ENCODE results near the gene TLN1.

Gene TLN1

GRCh38 chr9:35748242-35748857, 16.4 kb upstream of the TLN1 start:
- TF ChIP-seq, protein P1, sequence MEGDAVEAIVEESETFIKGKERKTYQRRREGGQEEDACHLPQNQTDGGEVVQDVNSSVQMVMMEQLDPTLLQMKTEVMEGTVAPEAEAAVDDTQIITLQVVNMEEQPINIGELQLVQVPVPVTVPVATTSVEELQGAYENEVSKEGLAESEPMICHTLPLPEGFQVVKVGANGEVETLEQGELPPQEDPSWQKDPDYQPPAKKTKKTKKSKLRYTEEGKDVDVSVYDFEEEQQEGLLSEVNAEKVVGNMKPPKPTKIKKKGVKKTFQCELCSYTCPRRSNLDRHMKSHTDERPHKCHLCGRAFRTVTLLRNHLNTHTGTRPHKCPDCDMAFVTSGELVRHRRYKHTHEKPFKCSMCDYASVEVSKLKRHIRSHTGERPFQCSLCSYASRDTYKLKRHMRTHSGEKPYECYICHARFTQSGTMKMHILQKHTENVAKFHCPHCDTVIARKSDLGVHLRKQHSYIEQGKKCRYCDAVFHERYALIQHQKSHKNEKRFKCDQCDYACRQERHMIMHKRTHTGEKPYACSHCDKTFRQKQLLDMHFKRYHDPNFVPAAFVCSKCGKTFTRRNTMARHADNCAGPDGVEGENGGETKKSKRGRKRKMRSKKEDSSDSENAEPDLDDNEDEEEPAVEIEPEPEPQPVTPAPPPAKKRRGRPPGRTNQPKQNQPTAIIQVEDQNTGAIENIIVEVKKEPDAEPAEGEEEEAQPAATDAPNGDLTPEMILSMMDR (IDR thresholded peaks at IDR 0.05; ENCODE audit: low read depth, low read length, missing control alignments), result no peak
- peak overlapping the region; percentile 93 for H3K4me3 ChIP-seq (replicated peaks; ENCODE audit: low read depth, low read length)
- DNase-seq (ENCODE audit: extremely low read depth, low read depth), result no peak

DNA sequence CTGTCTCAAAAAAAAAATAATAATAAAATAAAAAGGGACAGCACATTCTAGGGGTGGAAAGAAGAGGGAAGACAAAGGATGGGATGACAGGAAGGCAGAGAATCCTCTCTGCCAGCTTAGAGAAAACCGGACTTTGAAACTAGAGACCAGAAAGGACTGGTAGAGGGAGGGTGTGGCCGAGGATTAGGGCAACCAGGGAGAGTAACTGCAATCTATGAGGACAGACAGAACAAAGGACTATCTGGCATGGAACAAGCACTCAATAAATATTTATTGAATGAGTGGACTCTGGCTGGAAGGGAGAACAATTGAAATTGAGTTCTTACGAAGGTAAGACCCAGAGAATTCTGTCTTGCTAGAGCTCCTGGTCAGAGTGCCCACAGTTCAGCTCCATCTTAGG, 14.6 kb upstream of the TLN1 start:
- no peak for DNase-seq (ENCODE audit: extremely low read depth, low read depth)
- TF ChIP-seq, protein P1 (IDR thresholded peaks at IDR 0.05; ENCODE audit: low read depth, low read length, missing control alignments), result no peak
- H3K4me3 ChIP-seq (replicated peaks; ENCODE audit: low read depth, low read length), result peak overlapping the region; percentile 93

DNA sequence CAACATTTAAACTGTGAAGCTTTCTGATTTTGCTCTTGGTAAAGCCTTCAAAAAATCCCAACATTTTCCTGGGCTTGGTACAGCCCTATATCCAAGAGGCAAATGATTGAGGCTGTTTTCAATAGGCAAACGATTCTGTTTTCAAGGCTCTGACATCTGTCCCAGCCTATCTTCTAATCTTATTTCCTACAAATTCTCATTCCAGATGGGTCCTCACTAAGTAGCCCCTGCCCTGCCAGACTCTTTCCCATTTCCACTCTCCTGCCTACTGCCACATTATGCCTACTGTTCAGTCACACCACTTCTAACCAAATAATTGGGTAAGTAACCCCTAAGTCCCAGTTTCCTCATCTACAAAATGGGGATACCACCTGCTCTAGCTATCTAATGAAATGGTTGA, 13.6 kb upstream of the TLN1 start:
- no peak for DNase-seq (ENCODE audit: extremely low read depth, low read depth)
- TF ChIP-seq, protein P1 (IDR thresholded peaks at IDR 0.05; ENCODE audit: low read depth, low read length, missing control alignments), result no peak
- H3K4me3 ChIP-seq (replicated peaks; ENCODE audit: low read depth, low read length), result peak overlapping the region; percentile 93; the same call in 1 of the 2 replicates

GRCh38 chr9:35743880-35744518, 12.0 kb upstream of the TLN1 start:
- no peak overlapping the region for H3K4me3 ChIP-seq (replicated peaks; ENCODE audit: low read depth, low read length)
- no peak for DNase-seq (ENCODE audit: extremely low read depth, low read depth)
- TF ChIP-seq, protein P1 (IDR thresholded peaks at IDR 0.05; ENCODE audit: low read depth, low read length, missing control alignments), result no peak

DNA sequence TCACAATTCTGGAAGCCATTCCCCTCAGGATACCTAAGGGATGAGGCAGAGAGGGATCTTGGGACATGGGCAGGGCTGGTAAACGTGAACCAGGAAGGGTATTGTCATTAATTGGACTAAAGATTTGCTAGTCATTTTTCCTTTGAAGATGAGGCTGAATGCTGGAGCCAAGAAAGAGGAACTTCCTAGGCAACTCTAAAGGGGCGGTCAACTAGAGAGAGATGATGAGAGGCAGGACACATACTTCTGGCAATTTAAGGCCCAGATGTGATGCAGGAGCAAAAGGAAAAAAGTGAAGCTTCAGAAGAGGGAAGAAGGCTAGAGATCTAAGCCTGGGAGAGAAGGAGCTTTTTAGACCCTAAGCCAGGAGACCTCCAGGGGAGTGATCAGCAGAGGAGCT, 11.5 kb upstream of the TLN1 start:
- TF ChIP-seq, protein P1 (IDR thresholded peaks at IDR 0.05; ENCODE audit: low read depth, low read length, missing control alignments), result no peak
- no peak overlapping the region for H3K4me3 ChIP-seq (replicated peaks; ENCODE audit: low read depth, low read length)
- DNase-seq (ENCODE audit: extremely low read depth, low read depth), result no peak

GRCh38 chr9:35741740-35742139, 9.7 kb upstream of the TLN1 start:
- TF ChIP-seq, protein P1 (IDR thresholded peaks at IDR 0.05; ENCODE audit: low read depth, low read length, missing control alignments), result no peak
- no peak overlapping the region for H3K4me3 ChIP-seq (replicated peaks; ENCODE audit: low read depth, low read length)
- DNase-seq (ENCODE audit: extremely low read depth, low read depth), result no peak
